Glutamatergic neuron (in vitro differentiated cells): ENCODE data around the gene CHURC1. TPM values are rescaled to one million over a fixed set of nuclear protein-coding genes. Genes with fewer than 3 reads are reported as not detected.

Experiments used
- DNase-seq: peaks from one replicate; pipeline ENCODE4 v3.0.0; 2022
- H3K27ac Mint-ChIP-seq: one replicate; pipeline ENCODE4 v1.8.0; 2020; ENCODE audit warnings: mild to moderate bottlenecking, mixed read lengths, inconsistent platforms; ENCODE audit not compliant: unreplicated experiment
- H3K27me3 Mint-ChIP-seq: one replicate; pipeline ENCODE4 v1.8.0; 2020; ENCODE audit warnings: mild to moderate bottlenecking, moderate library complexity, mixed read lengths, inconsistent platforms; ENCODE audit not compliant: unreplicated experiment
- H3K36me3 Mint-ChIP-seq: one replicate; pipeline ENCODE4 v1.8.0; 2020; ENCODE audit warnings: mild to moderate bottlenecking, mixed read lengths, inconsistent platforms; ENCODE audit not compliant: unreplicated experiment
- H3K4me1 Mint-ChIP-seq: one replicate; pipeline ENCODE4 v1.8.0; 2020; ENCODE audit warnings: mild to moderate bottlenecking, low read depth, mixed read lengths, inconsistent platforms; ENCODE audit not compliant: unreplicated experiment
- H3K4me3 Mint-ChIP-seq: one replicate; pipeline ENCODE4 v1.8.0; 2020; ENCODE audit warnings: mild to moderate bottlenecking, mixed read lengths, inconsistent platforms; ENCODE audit not compliant: unreplicated experiment
- H3K9me3 Mint-ChIP-seq: one replicate; pipeline ENCODE4 v1.8.0; 2020; ENCODE audit warnings: mild to moderate bottlenecking, moderate library complexity, mixed read lengths, inconsistent platforms; ENCODE audit not compliant: unreplicated experiment
- total RNA-seq: library from RNA; stranded (reverse); fragmentation: NEBNext Ultra II Directional; extraction: Animal tissue kit (Norgen Biotek cat#: 25700); gene quantifications from one replicate; pipeline ENCODE4 v1.2.1, GENCODE V29; 2021; ENCODE audit not compliant: unreplicated experiment
- TF ChIP-seq, protein P1 (sequence below): fragments of 200-600 bp; sonication (generic); IDR thresholded peaks from one replicate; pipeline ENCODE4 v1.5.0; 2021; ENCODE audit not compliant: partially characterized antibody, unreplicated experiment

Gene CHURC1
- total RNA-seq, 1 donor from 2014 or later = 40.6 TPM

DNA sequence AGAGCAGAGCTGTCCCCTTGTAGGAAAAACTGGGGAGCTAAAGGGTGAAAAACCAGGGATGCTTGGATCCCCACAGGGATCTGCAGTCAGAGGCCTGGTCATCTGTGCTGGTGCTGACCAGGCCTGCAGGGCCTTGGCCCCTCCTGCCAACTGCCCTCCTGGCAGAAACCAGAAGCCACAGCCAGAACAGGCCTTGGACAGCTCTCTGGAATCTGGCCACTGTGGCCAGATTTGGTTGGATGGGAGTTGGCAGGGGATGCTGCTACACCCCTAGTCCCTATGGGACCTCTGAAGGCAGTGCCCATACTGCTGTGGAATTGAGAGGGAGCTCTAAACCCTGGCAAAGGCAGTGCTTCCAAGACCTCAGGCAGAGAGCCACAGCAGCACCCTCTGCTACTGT is 37.5 kb downstream of the CHURC1 start:
- Mint-ChIP-seq H3K36me3 (peaks cover 10% of the 10 kb centered on the region), H3K4me3 (no peak overlapping the region), H3K27ac (no peak overlapping the region), H3K9me3 (peaks cover 2% of the 10 kb centered on the region), H3K4me1 (no peaks in the 10 kb centered on the region), H3K27me3 (no peaks in the 10 kb centered on the region)
- no peak for DNase-seq
- TF ChIP-seq, protein P1, sequence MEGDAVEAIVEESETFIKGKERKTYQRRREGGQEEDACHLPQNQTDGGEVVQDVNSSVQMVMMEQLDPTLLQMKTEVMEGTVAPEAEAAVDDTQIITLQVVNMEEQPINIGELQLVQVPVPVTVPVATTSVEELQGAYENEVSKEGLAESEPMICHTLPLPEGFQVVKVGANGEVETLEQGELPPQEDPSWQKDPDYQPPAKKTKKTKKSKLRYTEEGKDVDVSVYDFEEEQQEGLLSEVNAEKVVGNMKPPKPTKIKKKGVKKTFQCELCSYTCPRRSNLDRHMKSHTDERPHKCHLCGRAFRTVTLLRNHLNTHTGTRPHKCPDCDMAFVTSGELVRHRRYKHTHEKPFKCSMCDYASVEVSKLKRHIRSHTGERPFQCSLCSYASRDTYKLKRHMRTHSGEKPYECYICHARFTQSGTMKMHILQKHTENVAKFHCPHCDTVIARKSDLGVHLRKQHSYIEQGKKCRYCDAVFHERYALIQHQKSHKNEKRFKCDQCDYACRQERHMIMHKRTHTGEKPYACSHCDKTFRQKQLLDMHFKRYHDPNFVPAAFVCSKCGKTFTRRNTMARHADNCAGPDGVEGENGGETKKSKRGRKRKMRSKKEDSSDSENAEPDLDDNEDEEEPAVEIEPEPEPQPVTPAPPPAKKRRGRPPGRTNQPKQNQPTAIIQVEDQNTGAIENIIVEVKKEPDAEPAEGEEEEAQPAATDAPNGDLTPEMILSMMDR = no peak

DNA sequence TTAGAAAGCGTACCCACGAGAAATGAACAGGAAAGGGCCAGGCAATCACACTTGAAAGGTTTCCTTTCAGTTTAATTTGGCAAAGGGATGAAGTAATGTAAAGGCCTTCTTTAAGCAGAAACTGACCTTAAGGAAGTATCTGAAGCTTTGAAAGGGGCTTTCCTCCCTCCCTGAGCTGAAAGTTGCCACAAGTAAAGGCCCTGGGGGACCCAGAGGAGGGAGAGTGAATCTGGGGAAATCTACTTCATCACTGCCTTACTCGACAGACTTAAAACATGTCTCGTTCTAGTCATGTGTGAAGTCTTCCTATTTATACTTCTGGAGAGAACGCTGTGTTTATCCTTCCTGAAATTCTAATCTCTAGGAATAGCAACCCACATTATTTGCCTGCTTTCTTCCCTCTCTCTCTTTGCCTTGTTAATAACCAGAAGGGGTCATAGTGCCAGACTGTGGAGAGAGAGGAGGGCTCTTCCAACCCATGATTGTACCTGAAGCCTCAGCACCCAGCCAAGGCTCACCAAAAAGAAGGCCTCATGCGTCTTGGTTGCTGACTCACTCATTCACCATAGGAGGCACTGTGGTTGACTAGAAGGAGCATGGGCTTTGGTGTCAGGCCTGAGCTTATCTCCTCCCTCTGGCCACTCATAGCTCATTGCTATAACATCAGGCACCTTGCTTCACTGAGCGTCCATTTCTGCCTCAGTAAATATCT is 38.5 kb downstream of the CHURC1 start:
- Mint-ChIP-seq H3K4me3 (no peak overlapping the region), H3K27me3 (no peaks in the 10 kb centered on the region), H3K9me3 (peaks cover 2% of the 10 kb centered on the region), H3K4me1 (no peaks in the 10 kb centered on the region), H3K27ac (no peak overlapping the region), H3K36me3 (peaks cover 10% of the 10 kb centered on the region)
- DNase-seq = no peak
- TF ChIP-seq, protein P1 = no peak

DNA sequence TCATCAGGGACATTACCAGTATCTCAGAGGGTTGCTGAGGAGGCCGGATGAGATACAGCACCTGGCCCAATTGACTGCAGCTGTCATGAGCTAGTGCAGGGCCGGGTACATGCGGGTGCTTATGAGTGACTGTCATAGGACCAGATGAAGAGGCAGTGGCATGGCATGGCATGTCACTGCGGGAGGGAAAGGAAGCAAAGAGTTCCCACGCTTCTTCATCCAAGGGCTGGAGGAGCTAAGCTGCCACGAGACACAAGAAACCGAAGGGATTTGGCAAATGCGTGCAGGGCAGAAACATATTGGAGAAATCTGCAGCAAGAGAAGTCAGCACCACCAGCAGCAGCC is 39.0 kb downstream of the CHURC1 start:
- no peak overlapping the region for H3K27ac Mint-ChIP-seq

DNA sequence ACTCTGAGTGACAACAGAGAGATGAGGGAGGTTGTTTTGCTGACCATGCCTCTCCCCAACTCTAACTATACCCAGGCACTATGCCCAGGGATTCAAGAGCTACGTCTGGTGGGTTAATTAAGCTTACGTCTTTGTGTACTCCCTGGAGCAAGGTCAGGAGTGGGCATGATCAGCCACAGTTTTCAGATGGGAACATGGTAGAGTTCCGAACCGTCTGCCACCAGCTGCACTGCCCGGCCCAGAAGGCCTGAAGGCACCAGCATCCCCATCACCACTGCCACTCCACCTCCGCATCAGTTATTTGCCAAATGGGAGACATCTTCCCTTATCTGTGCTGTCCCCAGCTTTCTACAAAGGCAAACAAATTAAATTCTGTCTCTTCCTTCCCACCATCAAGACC is 39.4 kb downstream of the CHURC1 start:
- no peak overlapping the region for H3K4me3 Mint-ChIP-seq
- no peak overlapping the region for H3K27ac Mint-ChIP-seq
- H3K4me1 Mint-ChIP-seq = no peaks in the 10 kb centered on the region
- H3K27me3 Mint-ChIP-seq = no peaks in the 10 kb centered on the region
- no peak for DNase-seq
- TF ChIP-seq, protein P1 = no peak
- peaks cover 2% of the 10 kb centered on the region for H3K9me3 Mint-ChIP-seq
- peaks cover 10% of the 10 kb centered on the region for H3K36me3 Mint-ChIP-seq

More for the DNA sequence above, 39.0 kb downstream of the CHURC1 start:
- DNase-seq = no peak
- H3K27me3 Mint-ChIP-seq = no peaks in the 10 kb centered on the region
- H3K4me3 Mint-ChIP-seq = no peak overlapping the region
- peaks cover 10% of the 10 kb centered on the region for H3K36me3 Mint-ChIP-seq
- no peaks in the 10 kb centered on the region for H3K4me1 Mint-ChIP-seq
- TF ChIP-seq, protein P1 = no peak
- H3K9me3 Mint-ChIP-seq = peaks cover 2% of the 10 kb centered on the region

DNA sequence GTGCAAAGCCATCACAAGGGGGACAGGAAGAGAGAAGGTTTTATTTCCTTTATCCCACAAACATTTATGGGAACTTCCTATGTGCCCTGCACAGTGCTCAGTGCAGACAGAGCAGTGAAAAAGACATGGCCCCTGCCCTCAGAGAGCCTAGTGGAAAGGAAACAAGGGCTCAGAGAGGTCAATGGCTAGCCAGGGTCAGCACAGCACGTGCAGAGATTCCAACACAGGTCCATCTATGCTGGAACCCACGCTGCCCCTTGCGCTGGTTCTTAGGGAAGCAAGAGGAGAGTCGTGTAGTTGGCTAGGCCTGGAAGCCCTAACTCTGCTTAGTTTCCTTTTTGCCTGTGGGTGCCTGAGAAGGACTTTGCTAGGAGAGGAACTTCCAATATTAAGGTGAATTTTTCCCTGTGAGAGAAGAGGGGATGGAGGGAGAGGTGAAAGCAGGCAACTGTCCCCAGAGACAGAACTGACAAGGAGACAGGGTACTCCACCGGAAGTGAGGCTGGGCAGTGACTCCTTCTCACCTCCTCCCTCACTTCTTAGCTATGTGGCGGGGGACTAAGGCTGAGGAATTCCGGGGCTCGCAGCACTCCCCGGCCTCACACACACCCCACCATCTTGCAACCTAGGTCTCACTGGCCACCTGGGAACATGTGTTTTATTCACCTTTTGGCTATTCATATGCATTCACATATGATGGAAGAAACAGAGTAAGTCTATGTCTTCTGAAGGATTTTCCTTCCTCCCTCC is 40.4 kb downstream of the CHURC1 start:
- no peak for DNase-seq
- H3K4me3 Mint-ChIP-seq = no peak overlapping the region
- no peak overlapping the region for H3K27ac Mint-ChIP-seq
- peaks cover 10% of the 10 kb centered on the region for H3K36me3 Mint-ChIP-seq
- H3K9me3 Mint-ChIP-seq = peaks cover 2% of the 10 kb centered on the region
- H3K4me1 Mint-ChIP-seq = no peaks in the 10 kb centered on the region
- TF ChIP-seq, protein P1 = no peak
- no peaks in the 10 kb centered on the region for H3K27me3 Mint-ChIP-seq
